Measurements from ENCODE around the gene NID2.

DNA sequence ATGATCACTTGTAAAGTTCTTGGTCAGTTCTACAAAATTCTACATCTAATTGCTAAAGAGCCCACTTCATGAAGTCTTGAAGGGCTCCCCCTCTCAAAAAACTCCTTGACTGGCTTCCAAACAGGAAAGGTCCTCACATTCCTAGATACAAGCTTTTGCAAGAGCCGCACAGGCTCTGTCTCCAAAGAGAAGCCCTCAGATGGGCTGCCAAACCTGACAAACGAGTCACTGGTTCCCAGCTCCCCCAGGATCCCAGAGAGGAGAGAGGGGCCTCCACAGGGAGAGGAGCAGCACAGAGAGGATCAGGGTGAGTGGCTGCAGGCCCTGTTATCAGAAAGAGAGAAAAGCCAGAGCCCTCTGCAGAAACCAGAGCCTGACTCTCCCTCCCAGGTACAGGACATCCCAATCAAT, 5.8 kb downstream of the NID2 start:
- TF ChIP-seq POLR2A (IDR thresholded peaks at IDR 0.05): no peak
- TF ChIP-seq, protein P1, sequence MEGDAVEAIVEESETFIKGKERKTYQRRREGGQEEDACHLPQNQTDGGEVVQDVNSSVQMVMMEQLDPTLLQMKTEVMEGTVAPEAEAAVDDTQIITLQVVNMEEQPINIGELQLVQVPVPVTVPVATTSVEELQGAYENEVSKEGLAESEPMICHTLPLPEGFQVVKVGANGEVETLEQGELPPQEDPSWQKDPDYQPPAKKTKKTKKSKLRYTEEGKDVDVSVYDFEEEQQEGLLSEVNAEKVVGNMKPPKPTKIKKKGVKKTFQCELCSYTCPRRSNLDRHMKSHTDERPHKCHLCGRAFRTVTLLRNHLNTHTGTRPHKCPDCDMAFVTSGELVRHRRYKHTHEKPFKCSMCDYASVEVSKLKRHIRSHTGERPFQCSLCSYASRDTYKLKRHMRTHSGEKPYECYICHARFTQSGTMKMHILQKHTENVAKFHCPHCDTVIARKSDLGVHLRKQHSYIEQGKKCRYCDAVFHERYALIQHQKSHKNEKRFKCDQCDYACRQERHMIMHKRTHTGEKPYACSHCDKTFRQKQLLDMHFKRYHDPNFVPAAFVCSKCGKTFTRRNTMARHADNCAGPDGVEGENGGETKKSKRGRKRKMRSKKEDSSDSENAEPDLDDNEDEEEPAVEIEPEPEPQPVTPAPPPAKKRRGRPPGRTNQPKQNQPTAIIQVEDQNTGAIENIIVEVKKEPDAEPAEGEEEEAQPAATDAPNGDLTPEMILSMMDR (IDR thresholded peaks at IDR 0.05): no peak

Measured in lower leg skin (tissue), 3 donors.